WTC11 (cell line): ENCODE measurements around the gene MAP7.

Source experiments
- AFF4 ChIP-seq: sonication (generic); formaldehyde crosslinking; IDR thresholded peaks from 2 replicates; pipeline ENCODE4 v1.8.1; 2023; ENCODE audit warnings: mild to moderate bottlenecking, missing genetic modification reagents, borderline replicate concordance
- CTCF ChIP-seq: fragments of 200-600 bp; IDR thresholded peaks from 2 replicates; pipeline ENCODE4 v1.8.0; 2022; ENCODE audit warnings: antibody characterized with exemption
- E2F4 ChIP-seq: sonication (generic); formaldehyde crosslinking; IDR thresholded peaks from 2 replicates; pipeline ENCODE4 v1.8.1; 2022; ENCODE audit warnings: low read depth, mild to moderate bottlenecking, moderate library complexity, missing genetic modification reagents, borderline replicate concordance
- MAX ChIP-seq: sonication (generic); formaldehyde crosslinking; IDR thresholded peaks from 2 replicates; pipeline ENCODE4 v1.8.0; 2022; ENCODE audit warnings: mild to moderate bottlenecking, missing genetic modification reagents
- NR1H2 ChIP-seq: sonication (generic); formaldehyde crosslinking; IDR thresholded peaks from 2 replicates; pipeline ENCODE4 v1.9.0; 2021; ENCODE audit warnings: mild to moderate bottlenecking, moderate library complexity, missing genetic modification reagents
- NR3C1 ChIP-seq: sonication (generic); formaldehyde crosslinking; conservative IDR thresholded peaks from 2 replicates; pipeline ENCODE4 v1.8.1; 2023; ENCODE audit warnings: low read depth, mild to moderate bottlenecking, missing genetic modification reagents
- USF1 ChIP-seq: sonication (generic); formaldehyde crosslinking; IDR thresholded peaks from 2 replicates; pipeline ENCODE4 v1.8.0; 2022; ENCODE audit warnings: mild to moderate bottlenecking, missing genetic modification reagents

- TF ChIP-seq AFF4 (CRISPR knock-in tag) (no peak), NR1H2 (no peak), MAX (no peak), USF1 (CRISPR knock-in tag) (no peak), NR3C1 (CRISPR knock-in tag) (no peak), E2F4 (CRISPR knock-in tag) (no peak), CTCF (no peak)
These were observed 3.9 kb downstream of the MAP7 start for GRCh38 chr6:136546331-136546730.
